CD14-positive monocyte (primary cell): Measurements from ENCODE around the gene AK1. TPM values are rescaled to one million over a fixed set of nuclear protein-coding genes. Genes with fewer than 3 reads are reported as not detected.

Source experiments
- DNase-seq, 3 donors: peaks; one replicate each; pipeline ENCODE4 v3.0.0-alpha.2; 2011 to 2022
- H2AFZ ChIP-seq: 2 replicates; pipeline ENCODE4 v1.6.0; 2012; ENCODE audit warnings: mild to moderate bottlenecking, low read depth, low read length, inconsistent platforms; ENCODE audit not compliant: insufficient read depth, poor library complexity, severe bottlenecking
- H3K27ac ChIP-seq, 2 donors: 1 replicate in 1 of 2; 2 replicates in 1 of 2; pipeline ENCODE4 v1.5.1; 2012 to 2013; ENCODE audit warnings: low read length in 2 of 2, control low read depth in 1 of 2, inconsistent platforms in 1 of 2, low read depth in 1 of 2, mild to moderate bottlenecking in 1 of 2
- H3K27me3 ChIP-seq, 2 donors: one replicate each; pipeline versions ENCODE4 v1.6.0 to v1.6.1; 2011 to 2013; ENCODE audit warnings: low read length in 2 of 2; ENCODE audit not compliant: control insufficient read depth in 2 of 2, insufficient read depth in 2 of 2
- H3K36me3 ChIP-seq, 2 donors: replicated peaks in 1 of 2; 1 replicate in 1 of 2; 2 replicates in 1 of 2; pipeline versions ENCODE4 v1.5.1 to v1.6.1; 2012 to 2013; ENCODE audit warnings: low read length in 2 of 2, control low read depth in 1 of 2, inconsistent platforms in 1 of 2, mild to moderate bottlenecking in 1 of 2; ENCODE audit not compliant: insufficient read depth in 2 of 2, control insufficient read depth in 1 of 2
- H3K4me1 ChIP-seq, 2 donors: 1 replicate in 1 of 2; 2 replicates in 1 of 2; pipeline versions ENCODE4 v1.5.1 to v1.6.1; 2012 to 2013; ENCODE audit warnings: low read length in 2 of 2, control low read depth in 1 of 2, inconsistent platforms in 1 of 2, mild to moderate bottlenecking in 1 of 2, moderate library complexity in 1 of 2; ENCODE audit not compliant: insufficient read depth in 2 of 2, control insufficient read depth in 1 of 2
- H3K4me2 ChIP-seq: replicated peaks from 2 replicates; pipeline ENCODE3; 2012; ENCODE audit warnings: low read length, moderate library complexity, mild to moderate bottlenecking; ENCODE audit not compliant: poor library complexity, severe bottlenecking; ENCODE audit errors: extremely low read depth
- H3K4me3 ChIP-seq, 3 experiments: fragments of 200-600 bp in 1 of 3; sonication (generic) in 1 of 3; replicated peaks in 1 of 3; 1 replicate in 2 of 3; 2 replicates in 1 of 3; pipeline ENCODE4 v1.5.1; 2011 to 2013; ENCODE audit warnings: low read length in 3 of 3, mild to moderate bottlenecking in 3 of 3, control low read depth in 2 of 3, low read depth in 2 of 3, inconsistent platforms in 1 of 3, moderate library complexity in 1 of 3
- H3K79me2 ChIP-seq: 2 replicates; pipeline ENCODE4 v1.6.0; 2012; ENCODE audit warnings: mild to moderate bottlenecking, control low read depth, inconsistent platforms, low read length, moderate library complexity; ENCODE audit not compliant: insufficient read depth
- H3K9ac ChIP-seq: 2 replicates; pipeline ENCODE4 v1.6.0; 2017; ENCODE audit warnings: low read length, mild to moderate bottlenecking; ENCODE audit not compliant: insufficient read depth, poor library complexity, severe bottlenecking
- H3K9me3 ChIP-seq, 2 donors: replicated peaks in 1 of 2; 1 replicate in 1 of 2; 2 replicates in 1 of 2; pipeline versions ENCODE4 v1.5.1 to v1.6.1; 2012 to 2013; ENCODE audit warnings: low read length in 2 of 2, control low read depth in 1 of 2; ENCODE audit not compliant: control insufficient read depth in 1 of 2, insufficient read depth in 1 of 2
- H4K20me1 ChIP-seq: 2 replicates; pipeline ENCODE4 v1.6.0; 2012; ENCODE audit warnings: mild to moderate bottlenecking, low read length, control low read depth, moderate library complexity; ENCODE audit not compliant: insufficient read depth
- H3K27ac Mint-ChIP-seq, 7 donors: one replicate each; pipeline ENCODE4 v1.8.0; 2020; ENCODE audit warnings: mild to moderate bottlenecking in 7 of 7, mixed read lengths in 7 of 7, moderate library complexity in 6 of 7, inconsistent platforms in 2 of 7
- H3K27me3 Mint-ChIP-seq, 3 donors: one replicate each; pipeline ENCODE4 v1.8.0; 2021 to 2022; ENCODE audit warnings: low read depth in 3 of 3, mild to moderate bottlenecking in 3 of 3, mixed read lengths in 3 of 3, moderate library complexity in 3 of 3, inconsistent platforms in 1 of 3
- H3K36me3 Mint-ChIP-seq, 2 donors: one replicate each; pipeline ENCODE4 v1.8.0; 2020; ENCODE audit warnings: mixed read lengths in 2 of 2, inconsistent platforms in 1 of 2, mild to moderate bottlenecking in 1 of 2
- H3K4me1 Mint-ChIP-seq: one replicate; pipeline ENCODE4 v1.8.0; 2020; ENCODE audit warnings: mild to moderate bottlenecking, mixed read lengths
- H3K4me3 Mint-ChIP-seq, 2 donors: one replicate each; pipeline ENCODE4 v1.8.0; 2020; ENCODE audit warnings: mild to moderate bottlenecking in 2 of 2, mixed read lengths in 2 of 2, moderate library complexity in 1 of 2
- H3K9me3 Mint-ChIP-seq, 7 donors: one replicate each; pipeline ENCODE4 v1.8.0; 2020 to 2022; ENCODE audit warnings: mixed read lengths in 7 of 7, mild to moderate bottlenecking in 6 of 7, moderate library complexity in 6 of 7, inconsistent platforms in 2 of 7
- CTCF ChIP-seq: fragments of 200-600 bp; IDR thresholded peaks from one replicate; pipeline ENCODE4 v1.8.0; 2022; ENCODE audit warnings: antibody characterized with exemption, mild to moderate bottlenecking
- WGBS: methylation state at CpG from one replicate; pipeline ENCODE4 v1.1.5; 2013; ENCODE audit warnings: missing lambda C conversion rate; ENCODE audit not compliant: insufficient coverage; 5-methylcytosine and 5-hydroxymethylcytosine counted together
- intact Hi-C, 2 donors: fragments of 100-400 bp; cut with micrococcal nuclease; formaldehyde crosslinking; loops; one replicate each; pipeline versions ENCODE4 v1.15.0 to v1.15.1; 2023
- polyA plus RNA-seq, 3 donors: library from polyadenylated mRNA; depleted of rRNA in 1 of 3; unstranded in 2 of 3; stranded (reverse) in 1 of 3; fragments of 300-500 nt in 2 of 3; fragments of >200 nt in 1 of 3; fragmentation: Illumina TruSeq in 2 of 3; gene quantifications; 1 replicate in 2 of 3; 2 replicates in 1 of 3; pipeline ENCODE4 v1.2.3, GENCODE V29; 2012 to 2021

The AK1 gene
- polyA plus RNA-seq, 3 donors = 3.5 TPM; not detected in 2

GRCh38 chr9:127923771-127924170 is 46.3 kb upstream of the AK1 start:
- H3K9me3 Mint-ChIP-seq = peaks cover 0 to 7% (median 1%) of the 10 kb centered on the region in 7 donors
- no peak overlapping the region for H3K27ac Mint-ChIP-seq
- Histone ChIP-seq H4K20me1 (peaks cover 3% of the 10 kb centered on the region), H2AFZ (no peak overlapping the region), H3K9me3 (peaks cover 0 to 9% of the 10 kb centered on the region in 2 donors), H3K9ac (no peak overlapping the region), H3K27ac (no peak overlapping the region), H3K4me2 (no peak overlapping the region), H3K4me1 (peaks cover 44 to 47% of the 10 kb centered on the region in 2 donors), H3K36me3 (no peaks in the 10 kb centered on the region), H3K4me3 (no peak overlapping the region), H3K27me3 (peaks cover 19 to 60% of the 10 kb centered on the region in 2 donors), H3K79me2 (no peaks in the 10 kb centered on the region)
- DNase-seq = no peak
- no peak for TF ChIP-seq CTCF
- peak overlapping the region in 1 of 2 donors; percentile 46 for H3K4me3 Mint-ChIP-seq
- 90% methylated on average over 6 of the region's 8 CpGs for WGBS
- H3K4me1 Mint-ChIP-seq = peaks cover 40% of the 10 kb centered on the region
- peaks cover 56 to 68% (median 68%) of the 10 kb centered on the region in 3 donors for H3K27me3 Mint-ChIP-seq
- intact Hi-C loops = loop anchor here (5.0 to 10.0 kb wide), 3 partner anchors 41 to 421 kb away; no protein-coding TSS in a partner anchor
- peaks cover 0 to 4% of the 10 kb centered on the region in 2 donors for H3K36me3 Mint-ChIP-seq

GRCh38 chr9:127923046-127923445 is 45.6 kb upstream of the AK1 start:
- H3K9me3 ChIP-seq = peaks cover 0 to 4% of the 10 kb centered on the region in 2 donors
- Mint-ChIP-seq H3K9me3 (peaks cover 0 to 3% (median 1%) of the 10 kb centered on the region in 7 donors), H3K27me3 (peaks cover 50 to 61% (median 60%) of the 10 kb centered on the region in 3 donors), H3K4me1 (peaks cover 43% of the 10 kb centered on the region), H3K27ac (no peak overlapping the region), H3K4me3 (no peak overlapping the region), H3K36me3 (peaks cover 0 to 2% of the 10 kb centered on the region in 2 donors)
- H3K36me3 ChIP-seq = no peaks in the 10 kb centered on the region
- no peak for TF ChIP-seq CTCF
- no peak overlapping the region for H3K27ac ChIP-seq
- H4K20me1 ChIP-seq = no peaks in the 10 kb centered on the region
- H3K4me3 ChIP-seq = no peak overlapping the region
- peaks cover 12 to 52% of the 10 kb centered on the region in 2 donors for H3K27me3 ChIP-seq
- no peak for DNase-seq
- no peak overlapping the region for H3K9ac ChIP-seq
- intact Hi-C loops = loop anchor here (5.0 to 10.0 kb wide), 3 partner anchors 41 to 421 kb away; no protein-coding TSS in a partner anchor
- no peaks in the 10 kb centered on the region for H3K79me2 ChIP-seq
- 71% methylated on average over 5 of the region's 6 CpGs for WGBS
- H3K4me2 ChIP-seq = no peak overlapping the region
- no peak overlapping the region for H2AFZ ChIP-seq
- peaks cover 46 to 50% of the 10 kb centered on the region in 2 donors for H3K4me1 ChIP-seq
